ENCODE data around the gene POU2F2.

DNA sequence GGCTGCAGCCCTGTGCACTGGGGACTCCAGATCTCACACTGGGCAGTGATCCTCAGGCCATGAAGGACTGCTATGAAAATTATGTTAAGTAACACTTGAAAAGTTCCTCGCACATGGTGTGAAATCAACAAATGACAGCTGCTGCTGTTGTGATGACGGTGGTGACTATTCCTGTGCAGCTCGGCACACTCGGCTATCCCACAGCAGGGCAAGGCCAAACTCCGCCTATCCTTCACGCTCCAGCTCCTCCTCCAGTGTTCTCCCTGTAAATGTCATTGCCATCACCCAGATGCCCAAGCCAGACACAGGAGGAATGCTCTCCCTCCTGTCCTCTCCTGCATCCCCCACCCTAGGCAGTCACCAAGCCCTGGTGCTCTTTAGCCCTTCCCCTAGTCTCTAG lies 93.6 kb downstream of the POU2F2 start:
- TF ChIP-seq, protein P1, sequence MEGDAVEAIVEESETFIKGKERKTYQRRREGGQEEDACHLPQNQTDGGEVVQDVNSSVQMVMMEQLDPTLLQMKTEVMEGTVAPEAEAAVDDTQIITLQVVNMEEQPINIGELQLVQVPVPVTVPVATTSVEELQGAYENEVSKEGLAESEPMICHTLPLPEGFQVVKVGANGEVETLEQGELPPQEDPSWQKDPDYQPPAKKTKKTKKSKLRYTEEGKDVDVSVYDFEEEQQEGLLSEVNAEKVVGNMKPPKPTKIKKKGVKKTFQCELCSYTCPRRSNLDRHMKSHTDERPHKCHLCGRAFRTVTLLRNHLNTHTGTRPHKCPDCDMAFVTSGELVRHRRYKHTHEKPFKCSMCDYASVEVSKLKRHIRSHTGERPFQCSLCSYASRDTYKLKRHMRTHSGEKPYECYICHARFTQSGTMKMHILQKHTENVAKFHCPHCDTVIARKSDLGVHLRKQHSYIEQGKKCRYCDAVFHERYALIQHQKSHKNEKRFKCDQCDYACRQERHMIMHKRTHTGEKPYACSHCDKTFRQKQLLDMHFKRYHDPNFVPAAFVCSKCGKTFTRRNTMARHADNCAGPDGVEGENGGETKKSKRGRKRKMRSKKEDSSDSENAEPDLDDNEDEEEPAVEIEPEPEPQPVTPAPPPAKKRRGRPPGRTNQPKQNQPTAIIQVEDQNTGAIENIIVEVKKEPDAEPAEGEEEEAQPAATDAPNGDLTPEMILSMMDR (IDR thresholded peaks at IDR 0.05; ENCODE audit: borderline replicate concordance, extremely low read depth, low read length, poor library complexity, severe bottlenecking): no peak
- no peak for TF ChIP-seq EZH2 (IDR thresholded peaks at IDR 0.05; ENCODE audit: borderline replicate concordance, low read depth, low read length, severe bottlenecking)
